Measurements from ENCODE around the gene GLT1D1. TPM values are rescaled to one million over a fixed set of nuclear protein-coding genes. Genes with fewer than 3 reads are reported as not detected.

The GLT1D1 gene
- total RNA-seq, 1 donor from 2014 or later = 5.3 TPM

DNA sequence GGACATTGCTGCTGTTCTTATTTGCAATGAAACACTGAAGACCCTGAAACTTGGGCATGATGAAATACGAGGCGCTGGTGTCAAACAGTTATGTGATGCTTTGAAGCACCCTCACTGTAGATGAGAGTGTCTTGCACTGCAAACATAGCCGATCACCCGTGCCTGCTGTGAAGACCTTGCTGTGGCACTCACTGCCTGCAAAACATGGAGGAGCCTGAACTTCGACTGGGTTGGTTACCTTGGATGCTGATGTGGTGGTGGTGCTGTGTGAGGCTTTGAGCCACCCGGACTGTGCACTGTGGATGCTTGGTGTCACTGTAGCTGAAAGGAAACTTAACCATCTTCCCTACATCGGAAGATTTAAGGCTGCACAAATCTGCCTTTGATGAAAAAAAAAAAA is 162.9 kb downstream of the GLT1D1 start:
- H3K9me3 ChIP-seq = peaks cover 7% of the 10 kb centered on the region
- intact Hi-C loops (cut with DNase I) = no loop called here
- no peak overlapping the region for H3K27ac ChIP-seq
- no peak for DNase-seq
- ATAC-seq = no peak
- H3K4me3 ChIP-seq = no peak overlapping the region
- TF ChIP-seq, protein P1, sequence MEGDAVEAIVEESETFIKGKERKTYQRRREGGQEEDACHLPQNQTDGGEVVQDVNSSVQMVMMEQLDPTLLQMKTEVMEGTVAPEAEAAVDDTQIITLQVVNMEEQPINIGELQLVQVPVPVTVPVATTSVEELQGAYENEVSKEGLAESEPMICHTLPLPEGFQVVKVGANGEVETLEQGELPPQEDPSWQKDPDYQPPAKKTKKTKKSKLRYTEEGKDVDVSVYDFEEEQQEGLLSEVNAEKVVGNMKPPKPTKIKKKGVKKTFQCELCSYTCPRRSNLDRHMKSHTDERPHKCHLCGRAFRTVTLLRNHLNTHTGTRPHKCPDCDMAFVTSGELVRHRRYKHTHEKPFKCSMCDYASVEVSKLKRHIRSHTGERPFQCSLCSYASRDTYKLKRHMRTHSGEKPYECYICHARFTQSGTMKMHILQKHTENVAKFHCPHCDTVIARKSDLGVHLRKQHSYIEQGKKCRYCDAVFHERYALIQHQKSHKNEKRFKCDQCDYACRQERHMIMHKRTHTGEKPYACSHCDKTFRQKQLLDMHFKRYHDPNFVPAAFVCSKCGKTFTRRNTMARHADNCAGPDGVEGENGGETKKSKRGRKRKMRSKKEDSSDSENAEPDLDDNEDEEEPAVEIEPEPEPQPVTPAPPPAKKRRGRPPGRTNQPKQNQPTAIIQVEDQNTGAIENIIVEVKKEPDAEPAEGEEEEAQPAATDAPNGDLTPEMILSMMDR (IDR thresholded peaks at IDR 0.05) = no peak
- no peaks in the 10 kb centered on the region for H3K36me3 ChIP-seq
- H3K27me3 ChIP-seq (ENCODE audit: low read depth) = no peaks in the 10 kb centered on the region
- no peaks in the 10 kb centered on the region for H3K4me1 ChIP-seq

DNA sequence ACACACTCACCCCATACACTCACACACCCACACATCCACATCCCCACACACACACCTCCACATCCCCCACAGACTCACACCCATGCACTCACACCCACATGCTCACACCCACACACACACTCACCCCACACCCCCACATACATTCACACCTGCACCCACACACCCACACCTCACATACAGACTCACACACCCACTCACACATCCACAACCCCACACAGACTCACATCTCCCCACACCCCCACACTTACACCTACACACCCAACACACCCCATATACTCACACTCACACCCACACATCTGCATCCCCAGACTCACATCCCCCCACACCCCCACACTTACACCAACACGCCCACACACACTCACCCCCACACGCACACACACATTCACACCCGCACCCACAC is 171.8 kb downstream of the GLT1D1 start:
- TF ChIP-seq, protein P1 (IDR thresholded peaks at IDR 0.05) = no peak
- no peak for DNase-seq

DNA sequence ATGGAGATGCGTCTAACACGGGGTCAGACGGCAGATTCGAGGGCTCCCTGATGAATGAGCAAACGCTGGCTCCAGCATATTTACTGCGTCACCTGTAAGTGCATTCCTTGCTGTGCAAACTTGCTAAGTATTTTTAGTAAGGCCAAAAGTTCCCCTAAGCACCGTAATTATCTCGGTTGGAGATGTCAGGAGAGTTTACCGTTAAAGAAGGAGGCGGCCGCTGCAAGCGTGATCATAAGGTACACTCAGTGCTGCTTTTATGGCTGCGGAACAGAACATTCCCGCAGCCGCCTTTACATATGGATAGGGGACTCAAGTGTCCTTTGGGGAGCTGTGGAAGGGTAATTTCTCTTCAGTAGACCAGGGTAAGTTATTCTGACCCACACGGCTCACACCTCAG is 175.6 kb downstream of the GLT1D1 start:
- Histone ChIP-seq H3K4me3 (no peak overlapping the region), H3K27ac (no peak overlapping the region), H3K36me3 (no peaks in the 10 kb centered on the region), H3K4me1 (no peaks in the 10 kb centered on the region), H3K9me3 (no peaks in the 10 kb centered on the region), H3K27me3 (ENCODE audit: low read depth) (no peaks in the 10 kb centered on the region)
- ATAC-seq (peak; percentile 79 to 93), DNase-seq (peak; percentile 53)
- intact Hi-C loops (cut with DNase I) = no loop called here
- TF ChIP-seq, protein P1 (IDR thresholded peaks at IDR 0.05) = no peak

More for the DNA sequence above, 171.8 kb downstream of the GLT1D1 start:
- Histone ChIP-seq H3K4me3 (no peak overlapping the region), H3K27ac (no peak overlapping the region), H3K9me3 (peaks cover 6% of the 10 kb centered on the region), H3K4me1 (no peaks in the 10 kb centered on the region), H3K27me3 (ENCODE audit: low read depth) (no peaks in the 10 kb centered on the region), H3K36me3 (no peaks in the 10 kb centered on the region)
- intact Hi-C loops (cut with DNase I) = no loop called here
- no peak for ATAC-seq

Other genes with a start within 250 kb of the GLT1D1 start
- gene SLC15A4, start 29.5 kb upstream of the GLT1D1 start, total RNA-seq = 30.0 TPM

Measured in lower lobe of right lung (tissue), 2 donors.